ENCODE measurements around the gene METTL6. TPM values are rescaled to one million over a fixed set of nuclear protein-coding genes. Genes with fewer than 3 reads are reported as not detected.
"Not testable (repeated sequence)": the region's sequence is repeated elsewhere in the genome, so short reads cannot be mapped to it uniquely, and the experiment has no call there.

Gene METTL6, protein sequence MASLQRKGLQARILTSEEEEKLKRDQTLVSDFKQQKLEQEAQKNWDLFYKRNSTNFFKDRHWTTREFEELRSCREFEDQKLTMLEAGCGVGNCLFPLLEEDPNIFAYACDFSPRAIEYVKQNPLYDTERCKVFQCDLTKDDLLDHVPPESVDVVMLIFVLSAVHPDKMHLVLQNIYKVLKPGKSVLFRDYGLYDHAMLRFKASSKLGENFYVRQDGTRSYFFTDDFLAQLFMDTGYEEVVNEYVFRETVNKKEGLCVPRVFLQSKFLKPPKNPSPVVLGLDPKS
- total RNA-seq (2014; rRNA removed; shearing (Covaris generic)), result 19.3 and 32.2 TPM in 2 replicates

DNA sequence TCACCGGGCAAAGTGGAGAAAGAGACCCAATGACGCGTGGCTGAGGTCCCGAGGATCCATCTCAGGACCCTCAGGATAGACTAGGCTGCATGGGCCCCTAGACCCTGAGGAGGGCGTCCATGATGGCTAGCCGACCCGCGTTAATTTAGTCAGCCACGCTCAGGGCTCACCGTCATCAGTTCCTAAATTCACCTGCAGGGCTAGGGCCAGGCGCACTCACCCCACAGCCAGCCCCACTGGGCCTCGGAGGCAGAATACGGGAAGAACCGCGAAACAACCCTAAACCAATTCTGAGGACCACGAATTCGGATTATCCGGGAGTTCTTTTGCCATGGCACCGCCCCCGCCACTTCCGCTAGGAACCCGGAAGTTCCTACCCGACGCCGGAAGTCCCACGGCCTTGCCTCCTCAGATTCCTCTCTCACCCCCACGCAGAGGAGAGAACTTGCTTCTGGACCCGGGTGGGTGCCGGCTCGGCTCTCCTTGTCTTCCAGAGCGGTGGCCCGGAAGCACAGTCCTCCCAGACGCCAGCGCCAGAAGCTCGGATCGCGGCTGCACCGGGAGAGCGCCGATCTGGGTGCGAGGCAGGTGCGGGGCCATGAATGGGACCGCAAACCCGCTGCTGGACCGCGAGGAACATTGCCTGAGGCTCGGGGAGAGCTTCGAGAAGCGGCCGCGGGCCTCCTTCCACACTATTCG lies at the start of gene METTL6, which contains the start of gene EAF1:
Gene METTL6, minus strand, starts transcription at position 363 of the 699 bp plus-strand sequence. CDS start 1,033 bp downstream, outside the sequence.
Gene EAF1, plus strand, starts transcription at position 417 of the 699 bp plus-strand sequence. Its CDS starts 182 bp downstream, at position 599.
- H3K4me1 ChIP-seq (replicated peaks), result peaks cover 7% of the 10 kb centered on the region
- peaks cover 48% of the 10 kb centered on the region for H3K36me3 ChIP-seq
- peak; percentile 71 to 76 for DNase-seq (ENCODE audit: low read depth in 1 of 2, low spot score in 2 of 2)
- H3K27ac ChIP-seq, result peak within 1 kb of the TSS; percentile 46
- H3K4me3 ChIP-seq, result peak within 1 kb of the TSS; percentile 86
- no peaks in the 10 kb centered on the region for H3K27me3 ChIP-seq (replicated peaks)
- no peaks in the 10 kb centered on the region for H3K9me3 ChIP-seq (replicated peaks)

DNA sequence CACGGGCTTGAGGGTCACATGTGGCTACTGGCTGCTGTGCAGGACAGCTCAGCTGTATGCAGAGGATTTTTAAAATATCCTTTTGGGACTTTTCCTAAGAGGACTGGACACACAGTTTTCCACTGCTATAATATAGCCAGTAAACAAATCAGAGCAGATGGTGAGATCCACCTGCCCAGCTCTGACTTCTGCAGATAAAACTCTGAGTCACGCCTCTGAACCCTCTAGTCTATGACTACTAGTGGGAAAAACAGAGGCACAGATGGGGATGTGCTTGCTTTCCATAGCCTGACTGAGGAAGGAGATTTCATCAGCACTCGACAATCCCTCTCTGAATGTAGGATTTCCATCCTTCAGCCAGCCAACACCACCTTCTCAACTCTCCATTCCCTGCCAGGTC lies 49.0 kb upstream of the METTL6 start:
- no peaks in the 10 kb centered on the region for H3K9me3 ChIP-seq (replicated peaks)
- no peaks in the 10 kb centered on the region for H3K36me3 ChIP-seq
- no peak for DNase-seq (ENCODE audit: low read depth in 1 of 2, low spot score in 2 of 2)
- H3K27ac ChIP-seq, result no peak overlapping the region
- H3K27me3 ChIP-seq (replicated peaks), result no peaks in the 10 kb centered on the region
- H3K4me3 ChIP-seq, result no peak overlapping the region
- no peaks in the 10 kb centered on the region for H3K4me1 ChIP-seq (replicated peaks)

DNA sequence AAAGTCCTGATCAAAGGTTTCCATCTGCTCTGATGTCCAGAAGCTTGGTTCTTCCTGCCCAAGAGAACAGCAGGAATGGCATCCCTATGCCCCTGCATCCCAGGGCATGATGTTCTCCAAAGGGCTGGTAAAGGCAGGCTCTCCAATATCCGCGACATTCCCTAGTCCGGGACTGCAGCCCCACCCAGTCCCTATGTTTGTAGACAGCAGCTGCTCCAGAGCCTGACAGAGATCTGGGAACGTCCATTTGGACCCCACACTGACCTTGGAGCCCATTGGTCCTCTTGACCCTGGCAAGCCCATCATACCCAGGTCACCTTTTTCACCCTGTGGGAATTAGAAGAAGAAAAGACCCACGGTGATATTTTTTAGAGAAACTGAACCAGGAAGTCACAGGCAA lies 47.8 kb upstream of the METTL6 start:
- Histone ChIP-seq H3K36me3 (no peaks in the 10 kb centered on the region), H3K4me3 (no peak overlapping the region), H3K9me3 (replicated peaks) (no peaks in the 10 kb centered on the region), H3K4me1 (replicated peaks) (no peaks in the 10 kb centered on the region), H3K27ac (no peak overlapping the region), H3K27me3 (replicated peaks) (no peaks in the 10 kb centered on the region)
- no peak for DNase-seq (ENCODE audit: low read depth in 1 of 2, low spot score in 2 of 2)

DNA sequence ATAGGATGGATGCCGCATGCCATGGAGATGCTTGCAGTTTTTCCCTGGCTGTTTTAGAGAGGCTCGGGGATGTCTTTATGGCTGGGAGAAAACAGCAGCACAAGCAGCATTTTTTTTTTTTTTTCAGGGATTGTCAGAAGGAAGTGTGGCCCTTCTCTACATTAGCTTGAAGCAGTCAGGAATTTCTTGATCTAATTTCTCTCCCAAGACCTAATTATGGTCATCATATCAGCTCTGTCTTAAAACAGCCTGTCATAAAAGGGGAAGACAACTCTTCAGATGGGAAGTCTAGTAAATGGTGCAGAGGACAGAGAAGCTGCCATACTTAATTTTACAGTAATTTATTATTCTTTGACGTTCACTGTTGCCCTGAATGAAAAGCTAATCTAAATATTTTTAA lies 44.5 kb upstream of the METTL6 start:
- no peaks in the 10 kb centered on the region for H3K36me3 ChIP-seq
- no peaks in the 10 kb centered on the region for H3K4me1 ChIP-seq (replicated peaks)
- no peak overlapping the region for H3K4me3 ChIP-seq
- H3K9me3 ChIP-seq (replicated peaks), result no peaks in the 10 kb centered on the region
- no peaks in the 10 kb centered on the region for H3K27me3 ChIP-seq (replicated peaks)
- no peak for DNase-seq (ENCODE audit: low read depth in 1 of 2, low spot score in 2 of 2)
- no peak overlapping the region for H3K27ac ChIP-seq

DNA sequence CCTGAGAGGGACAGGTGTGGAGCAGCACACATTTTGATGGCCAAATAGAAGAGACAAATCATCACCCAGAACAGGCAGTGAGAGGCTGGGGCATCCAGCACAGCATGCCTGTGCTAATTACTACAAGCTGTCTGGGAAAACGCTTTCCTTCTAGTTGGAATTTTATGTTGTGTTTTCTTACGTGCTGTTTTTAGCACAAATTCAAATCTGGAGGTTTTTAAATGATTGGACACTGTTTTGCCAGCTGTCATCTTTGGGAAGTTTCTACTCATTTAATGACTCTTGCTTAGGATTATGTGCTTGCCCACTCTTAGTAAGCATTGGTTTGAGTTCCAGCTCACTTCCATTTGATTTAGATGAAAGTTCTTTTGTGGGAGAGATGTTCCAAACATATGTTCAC lies 43.5 kb upstream of the METTL6 start:
- no peak for DNase-seq (ENCODE audit: low read depth in 1 of 2, low spot score in 2 of 2)
- no peaks in the 10 kb centered on the region for H3K27me3 ChIP-seq (replicated peaks)
- no peaks in the 10 kb centered on the region for H3K4me1 ChIP-seq (replicated peaks)

DNA sequence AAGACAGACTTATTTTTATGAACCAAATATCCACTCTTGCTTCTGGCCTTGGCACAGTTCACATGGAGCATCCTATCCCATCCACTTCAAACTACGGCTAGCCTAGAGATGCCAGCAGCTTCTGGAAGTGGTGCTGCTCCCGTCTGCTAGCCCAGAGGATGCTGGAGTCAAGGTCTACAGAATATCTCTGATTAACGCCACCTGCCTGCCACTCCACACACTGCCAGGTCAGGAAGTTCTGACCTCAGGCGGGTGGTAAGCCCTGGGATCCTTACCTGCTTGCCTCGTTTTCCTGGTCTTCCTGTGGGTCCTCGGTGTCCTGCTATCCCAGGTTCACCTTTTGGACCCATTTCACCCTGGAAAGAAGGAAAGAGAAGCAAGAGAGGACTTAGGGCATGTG lies 42.9 kb upstream of the METTL6 start:
- no peak overlapping the region for H3K27ac ChIP-seq
- DNase-seq (ENCODE audit: low read depth in 1 of 2, low spot score in 2 of 2), result no peak
- no peaks in the 10 kb centered on the region for H3K4me1 ChIP-seq (replicated peaks)
- no peaks in the 10 kb centered on the region for H3K36me3 ChIP-seq
- no peak overlapping the region for H3K4me3 ChIP-seq
- H3K9me3 ChIP-seq (replicated peaks), result no peaks in the 10 kb centered on the region
- no peaks in the 10 kb centered on the region for H3K27me3 ChIP-seq (replicated peaks)

More for the DNA sequence above, 43.5 kb upstream of the METTL6 start:
- H3K27ac ChIP-seq, result no peak overlapping the region
- H3K36me3 ChIP-seq, result no peaks in the 10 kb centered on the region
- H3K4me3 ChIP-seq, result no peak overlapping the region
- H3K9me3 ChIP-seq (replicated peaks), result no peaks in the 10 kb centered on the region

DNA sequence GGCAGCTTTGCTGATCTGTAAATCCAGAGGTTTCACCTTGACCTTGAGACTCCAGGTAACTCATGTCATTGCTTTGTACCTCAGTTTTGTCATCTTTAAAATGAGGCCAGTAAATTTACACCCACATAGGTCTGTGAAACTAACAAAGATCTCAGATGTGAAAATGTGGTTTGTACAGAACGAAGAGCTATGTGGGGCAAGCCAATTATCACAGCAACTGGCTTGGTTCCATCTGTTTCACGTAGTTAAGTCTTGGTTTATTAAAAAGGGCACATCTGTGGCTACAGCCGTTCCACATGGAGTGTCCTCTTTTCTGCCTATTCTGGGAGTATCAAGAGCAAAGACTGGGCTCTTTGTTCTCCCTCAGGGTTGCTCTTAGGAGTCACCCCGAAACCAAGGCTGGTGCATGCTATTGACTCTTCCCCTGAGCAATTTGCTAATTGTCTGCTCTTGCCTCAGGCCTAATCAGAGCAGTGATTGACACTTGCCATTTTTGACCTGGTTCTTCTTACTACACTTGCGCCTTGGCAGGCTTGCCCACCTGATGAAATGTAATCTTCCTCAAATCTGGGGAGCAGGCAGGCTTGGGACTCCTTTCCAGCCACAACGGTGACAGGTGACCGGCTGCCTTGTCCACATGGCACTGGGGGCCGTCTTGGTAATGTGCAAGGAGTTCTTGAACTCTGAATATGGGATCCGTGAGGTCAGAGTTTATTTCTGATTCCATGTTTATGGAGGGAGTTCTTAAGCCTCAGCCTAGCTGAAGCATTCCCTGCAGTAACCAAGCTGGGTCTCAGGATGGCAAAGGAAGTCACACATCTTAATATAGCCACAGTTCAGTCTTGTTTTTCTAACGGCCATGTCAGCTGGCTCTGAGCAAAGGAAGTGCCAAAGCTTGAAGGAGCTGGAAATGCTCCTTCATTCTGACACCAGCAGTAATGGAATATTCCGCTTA lies 40.2 kb upstream of the METTL6 start:
- H3K27me3 ChIP-seq (replicated peaks), result no peaks in the 10 kb centered on the region
- H3K4me3 ChIP-seq, result no peak overlapping the region
- no peaks in the 10 kb centered on the region for H3K4me1 ChIP-seq (replicated peaks)
- no peaks in the 10 kb centered on the region for H3K9me3 ChIP-seq (replicated peaks)
- no peak overlapping the region for H3K27ac ChIP-seq
- no peak for DNase-seq (ENCODE audit: low read depth in 1 of 2, low spot score in 2 of 2)
- H3K36me3 ChIP-seq, result no peaks in the 10 kb centered on the region

DNA sequence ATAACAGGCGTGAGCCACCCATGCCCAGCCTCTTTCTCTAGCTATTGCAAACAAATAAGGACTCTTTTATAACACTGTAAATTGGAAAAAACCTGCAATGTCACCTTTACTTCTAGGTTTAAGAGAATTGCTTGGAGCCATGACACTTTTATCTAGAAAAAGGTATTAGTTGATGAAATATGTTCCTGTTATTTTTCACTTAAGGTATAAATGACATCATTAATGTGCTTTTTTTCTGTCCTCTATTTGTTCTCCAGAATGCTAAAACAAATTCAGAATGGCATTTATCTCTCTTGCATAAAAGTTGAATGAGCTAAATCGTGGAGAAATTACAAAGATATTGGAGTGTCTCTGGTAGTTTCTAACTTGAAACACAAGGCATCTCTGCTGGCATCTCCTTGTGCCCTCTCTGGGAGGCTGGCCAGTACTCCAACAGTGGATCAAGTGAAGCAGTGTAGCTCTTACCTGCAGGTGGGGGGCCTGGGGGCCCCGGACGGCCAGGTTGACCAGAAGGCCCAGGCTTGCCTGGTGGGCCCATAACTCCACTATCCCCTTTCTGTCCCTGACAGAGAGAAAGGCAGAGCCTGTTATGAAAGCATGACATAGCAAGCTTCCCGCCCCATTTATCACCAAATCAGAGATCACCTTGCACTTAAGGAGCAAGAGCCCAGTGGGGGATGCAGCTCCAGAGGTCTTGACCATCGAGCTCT lies 38.7 kb upstream of the METTL6 start:
- Histone ChIP-seq H3K36me3 (no peaks in the 10 kb centered on the region), H3K27me3 (replicated peaks) (no peaks in the 10 kb centered on the region), H3K4me1 (replicated peaks) (no peaks in the 10 kb centered on the region), H3K9me3 (replicated peaks) (no peaks in the 10 kb centered on the region), H3K4me3 (no peak overlapping the region), H3K27ac (no peak overlapping the region)
- no peak for DNase-seq (ENCODE audit: low read depth in 1 of 2, low spot score in 2 of 2)

DNA sequence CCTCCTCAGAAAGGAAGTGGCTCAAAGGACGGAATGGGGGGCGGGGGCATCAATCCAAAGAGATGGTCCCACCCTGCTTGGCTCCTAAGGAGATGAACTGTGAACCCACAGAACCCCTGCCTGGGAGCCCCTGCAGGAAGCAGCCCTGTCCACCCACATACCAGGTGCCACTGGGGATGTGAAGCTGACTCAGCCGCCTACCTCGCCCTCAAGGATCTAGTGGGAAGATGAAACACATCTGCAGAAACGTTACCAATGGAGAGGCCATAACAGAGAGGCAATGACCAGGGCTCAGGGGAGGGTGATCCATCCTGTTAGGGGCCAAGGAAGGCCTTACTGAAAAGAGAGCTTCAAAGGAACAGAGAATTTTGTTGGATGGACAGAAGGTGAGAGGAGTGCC lies 35.1 kb upstream of the METTL6 start:
- Histone ChIP-seq H3K9me3 (replicated peaks) (no peaks in the 10 kb centered on the region), H3K36me3 (no peaks in the 10 kb centered on the region), H3K4me1 (replicated peaks) (no peaks in the 10 kb centered on the region), H3K4me3 (no peak overlapping the region), H3K27me3 (replicated peaks) (no peaks in the 10 kb centered on the region), H3K27ac (no peak overlapping the region)
- DNase-seq (ENCODE audit: low read depth in 1 of 2, low spot score in 2 of 2), result no peak

DNA sequence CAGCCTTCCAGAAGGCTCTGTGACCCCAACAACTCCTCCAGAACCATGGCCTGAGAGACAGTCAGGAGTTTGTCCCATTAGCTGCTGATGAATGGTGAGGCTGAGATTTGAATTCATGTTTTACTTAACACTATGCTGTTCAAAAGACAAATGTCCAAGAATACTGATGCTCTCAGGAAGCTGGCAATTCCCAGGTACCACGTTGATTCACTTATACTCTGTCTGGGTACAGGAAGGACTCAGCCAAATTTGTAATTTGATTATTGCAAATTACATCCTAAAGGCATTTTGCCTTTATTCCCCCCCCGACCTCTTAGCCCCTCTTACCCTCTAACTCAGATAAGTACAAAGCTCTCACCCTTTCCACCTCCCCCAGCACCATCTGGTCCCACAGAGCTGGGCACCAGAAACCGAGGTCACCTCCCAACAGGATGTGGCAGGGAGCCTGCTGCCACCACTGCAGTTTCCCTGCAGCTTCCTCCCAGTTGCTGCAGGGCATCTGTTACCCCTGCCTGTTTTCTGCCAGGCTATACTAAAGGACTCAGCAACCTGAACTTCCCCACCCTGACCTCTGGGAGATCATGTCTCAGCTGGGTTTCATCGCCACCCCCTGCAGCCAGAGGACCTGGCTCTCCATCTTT lies 33.7 kb upstream of the METTL6 start:
- Histone ChIP-seq H3K27ac (no peak overlapping the region), H3K9me3 (replicated peaks) (no peaks in the 10 kb centered on the region)
- DNase-seq (ENCODE audit: low read depth in 1 of 2, low spot score in 2 of 2), result no peak

DNA sequence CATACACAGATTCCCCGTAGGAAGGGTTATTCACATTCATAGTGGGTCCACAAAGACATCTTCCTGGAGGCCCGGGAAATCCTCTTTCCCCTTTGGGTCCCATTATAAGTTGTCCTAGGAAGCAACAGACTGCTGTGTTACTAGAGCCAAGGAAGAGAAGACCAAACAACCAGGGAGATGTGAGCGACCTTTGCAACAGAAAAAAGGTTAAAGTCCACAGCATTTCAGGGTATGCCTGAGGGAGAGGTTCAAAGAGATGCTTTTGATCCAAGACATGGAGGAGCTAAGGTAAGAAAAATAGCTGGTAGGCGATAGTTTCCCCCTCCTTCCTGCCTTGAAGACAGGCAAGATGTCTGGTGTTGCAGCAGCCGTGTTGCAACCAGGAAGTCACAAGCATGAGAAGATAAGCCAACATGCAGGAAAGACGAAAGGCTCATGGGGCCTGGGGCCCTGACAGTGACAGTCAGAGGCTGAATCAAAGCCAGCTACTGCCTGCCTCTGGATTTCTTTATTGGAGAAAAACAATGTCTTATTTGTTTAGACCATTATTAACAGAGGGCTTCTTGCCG lies 31.0 kb upstream of the METTL6 start:
- Histone ChIP-seq H3K36me3 (no peaks in the 10 kb centered on the region), H3K4me1 (replicated peaks) (no peaks in the 10 kb centered on the region), H3K27ac (no peak overlapping the region), H3K27me3 (replicated peaks) (no peaks in the 10 kb centered on the region), H3K4me3 (no peak overlapping the region), H3K9me3 (replicated peaks) (no peaks in the 10 kb centered on the region)
- no peak for DNase-seq (ENCODE audit: low read depth in 1 of 2, low spot score in 2 of 2)

More for the DNA sequence above, 33.7 kb upstream of the METTL6 start:
- no peaks in the 10 kb centered on the region for H3K36me3 ChIP-seq
- no peaks in the 10 kb centered on the region for H3K4me1 ChIP-seq (replicated peaks)
- H3K27me3 ChIP-seq (replicated peaks), result no peaks in the 10 kb centered on the region
- H3K4me3 ChIP-seq, result no peak overlapping the region

DNA sequence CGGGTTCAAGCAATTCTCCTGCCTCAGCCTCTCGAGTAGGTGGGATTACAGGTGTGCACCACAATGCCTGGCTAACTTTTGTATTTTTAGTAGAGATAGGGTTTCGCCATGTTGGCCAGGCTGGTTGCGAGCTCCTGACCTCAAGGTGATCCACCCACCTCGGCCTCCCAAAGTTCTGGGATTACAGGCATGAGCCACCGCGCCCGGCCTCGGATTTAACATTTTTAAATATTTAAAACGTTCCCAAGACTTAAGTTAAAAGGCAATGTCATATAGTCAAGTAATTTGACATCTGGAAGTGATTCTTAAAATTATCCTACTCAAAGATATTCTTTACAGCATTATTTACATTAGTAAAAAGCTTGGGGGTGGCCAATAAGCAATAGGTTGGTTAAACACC lies 29.6 kb upstream of the METTL6 start:
- not testable (repeated sequence) for DNase-seq (ENCODE audit: low read depth in 1 of 2, low spot score in 2 of 2); H3K36me3 ChIP-seq; H3K4me3 ChIP-seq

More for the DNA sequence above, 29.6 kb upstream of the METTL6 start:
- H3K4me1 ChIP-seq (replicated peaks); H3K27me3 ChIP-seq (replicated peaks); H3K27ac ChIP-seq; H3K9me3 ChIP-seq (replicated peaks): not testable (repeated sequence)
